K562 (cell line): Measurements from ENCODE around the gene OXSR1. TPM values are rescaled to one million over a fixed set of nuclear protein-coding genes. Genes with fewer than 3 reads are reported as not detected.

Source experiments
- ATAC-seq: fragments of 200-7000 bp; cut with Tn5 transposase; 3 replicates; pipeline ENCODE4 v1.9.1; 2020; ENCODE audit warnings: moderate library complexity
- BruUV-seq: library from RNA; stranded (reverse); fragments of 400-500 nt; replicated peaks from 2 replicates; lab custom pipeline; 2021; lab: Mats Ljungman, UMichigan
- CTCF ChIA-PET: fragments of 300-600 bp; formaldehyde crosslinking; extraction: SDS; loops from one replicate; lab custom pipeline; 2021; ENCODE audit warnings: low intra/inter-chr PET ratio; lab: Yijun Ruan, JAX
- POLR2A ChIA-PET: fragments of 300-600, 350-650 bp; sonication (Branson Sonifier 250); formaldehyde crosslinking; extraction: SDS; loops from one replicate; lab custom pipeline; 2021; ENCODE audit warnings: antibody characterized with exemption, inconsistent platforms; lab: Yijun Ruan, JAX
- DNase-seq, 4 experiments: peaks; one replicate each; pipeline versions ENCODE4 v3.0.0 to v3.0.0-alpha.2; 2011 to 2018; ENCODE audit warnings: low spot score in 3 of 4, mixed read lengths in 3 of 4; ENCODE audit errors: extremely low read depth in 1 of 4
- FAIRE-seq: peaks from 2 replicates; lab custom pipeline; 2011; peaks lifted over from hg19 to GRCh38; lab: Jason Lieb, UNC
- H2AFZ ChIP-seq: 2 replicates; pipeline ENCODE4 v1.6.0; 2011; ENCODE audit warnings: low read depth, low read length, control low read depth, inconsistent platforms
- H3K27ac ChIP-seq: fragments of 200-600 bp; 3 replicates; pipeline ENCODE4 v1.8.0; 2011; ENCODE audit warnings: low read depth, mild to moderate bottlenecking, control low read depth, inconsistent platforms, low read length, moderate library complexity, mixed read lengths; ENCODE audit errors: extremely low read depth
- H3K27me3 ChIP-seq, 2 experiments: fragments of 300-600 bp in 1 of 2; 2 replicates in 1 of 2; 3 replicates in 1 of 2; pipeline versions ENCODE4 v1.6.0 to v1.8.0; 2011; ENCODE audit warnings: inconsistent platforms in 2 of 2, low read length in 2 of 2, mild to moderate bottlenecking in 1 of 2, mixed read lengths in 1 of 2, moderate library complexity in 1 of 2; ENCODE audit not compliant: control insufficient read depth in 2 of 2, insufficient read depth in 2 of 2
- H3K36me3 ChIP-seq: fragments of 300-600 bp; 3 replicates; pipeline ENCODE4 v1.8.0; 2011; ENCODE audit warnings: mild to moderate bottlenecking, low read length, inconsistent platforms; ENCODE audit not compliant: control insufficient read depth, insufficient read depth
- H3K4me1 ChIP-seq, 2 experiments: fragments of 200-600 bp in 1 of 2; replicated peaks in 1 of 2; 2 replicates in 1 of 2; 3 replicates in 1 of 2; pipeline versions ENCODE4 v1.5.1 to v1.8.0; 2011; ENCODE audit warnings: inconsistent platforms in 2 of 2, low read length in 2 of 2, mild to moderate bottlenecking in 1 of 2, mixed read lengths in 1 of 2, moderate library complexity in 1 of 2; ENCODE audit not compliant: control insufficient read depth in 2 of 2, insufficient read depth in 2 of 2
- H3K4me2 ChIP-seq: 2 replicates; pipeline ENCODE4 v1.6.1; 2011; ENCODE audit warnings: low read length, control low read depth, inconsistent platforms, mixed read lengths; ENCODE audit not compliant: insufficient read depth
- H3K4me3 ChIP-seq: fragments of 200-600 bp; sonication (generic), shearing (Covaris generic); 2 replicates; pipeline ENCODE4 v1.5.1; 2016; ENCODE audit warnings: control low read depth, inconsistent platforms
- H3K79me2 ChIP-seq: fragments of 200-600 bp; 3 replicates; pipeline ENCODE4 v1.8.0; 2011; ENCODE audit warnings: low read length, inconsistent platforms; ENCODE audit not compliant: control insufficient read depth, insufficient read depth
- H3K9ac ChIP-seq, 2 experiments: 2 replicates each; pipeline versions ENCODE4 v1.6.0 to v1.6.1; 2011; ENCODE audit warnings: low read depth in 2 of 2, low read length in 2 of 2, control low read depth in 1 of 2, inconsistent platforms in 1 of 2, mild to moderate bottlenecking in 1 of 2, mixed read lengths in 1 of 2; ENCODE audit not compliant: insufficient read depth in 1 of 2
- H3K9me1 ChIP-seq: one replicate; pipeline ENCODE4 v1.6.0; 2011; ENCODE audit warnings: inconsistent platforms, mild to moderate bottlenecking, low read length, moderate library complexity; ENCODE audit not compliant: control insufficient read depth, insufficient read depth
- H3K9me3 ChIP-seq: replicated peaks from 2 replicates; pipeline ENCODE4 v1.5.1; 2011; ENCODE audit warnings: low read depth, low read length, inconsistent platforms; ENCODE audit not compliant: control insufficient read depth, insufficient read depth
- H4K20me1 ChIP-seq: replicated peaks from 2 replicates; pipeline ENCODE4 v1.6.1; 2011; ENCODE audit warnings: low read length, inconsistent platforms, mixed read lengths; ENCODE audit not compliant: control insufficient read depth, insufficient read depth
- ADNP ChIP-seq: fragments of 200-800 bp; sonication (Bioruptor generic); IDR thresholded peaks from 2 replicates; pipeline ENCODE4 v1.6.1; 2016; ENCODE audit warnings: missing genetic modification characterization, missing compliant biosample characterization
- CHAMP1 ChIP-seq: fragments of 450-650 bp; IDR thresholded peaks from 2 replicates; pipeline ENCODE4 v1.6.1; 2016; ENCODE audit warnings: mild to moderate bottlenecking
- ETS2 ChIP-seq: IDR thresholded peaks from 2 replicates; pipeline ENCODE4 v1.6.1; 2016; ENCODE audit warnings: borderline replicate concordance, missing genetic modification characterization, mild to moderate bottlenecking, moderate library complexity, missing compliant biosample characterization; ENCODE audit not compliant: poor library complexity, severe bottlenecking
- HDAC6 ChIP-seq: IDR thresholded peaks from 2 replicates; pipeline ENCODE4 v1.6.1; 2012; ENCODE audit warnings: low read depth, mild to moderate bottlenecking, control low read depth, inconsistent platforms, low read length, moderate library complexity
- IFI16 ChIP-seq: fragments of 250-450 bp; sonication (Bioruptor Pico); IDR thresholded peaks from 2 replicates; pipeline ENCODE4 v2.1.2; 2022; ENCODE audit warnings: mild to moderate bottlenecking, inconsistent platforms
- SRSF9 ChIP-seq: fragments of 200-400 bp; formaldehyde crosslinking; IDR thresholded peaks from 2 replicates; pipeline ENCODE4 v1.6.1; 2017; ENCODE audit warnings: low read depth, low read length, borderline replicate concordance
- TCF7 ChIP-seq: sonication (generic); IDR thresholded peaks from 2 replicates; pipeline ENCODE4 v1.6.1; 2016; ENCODE audit warnings: antibody characterized with exemption, borderline replicate concordance
- TEAD2 ChIP-seq: fragments of 450-650 bp; IDR thresholded peaks from 2 replicates; pipeline ENCODE4 v1.6.1; 2016; ENCODE audit warnings: missing genetic modification characterization, control low read depth, missing compliant biosample characterization
- XRCC5 ChIP-seq: fragments of 200-400 bp; formaldehyde crosslinking; IDR thresholded peaks from 2 replicates; pipeline ENCODE4 v1.6.1; 2017; ENCODE audit warnings: low read depth, mild to moderate bottlenecking, low read length
- ZNF561 ChIP-seq: fragments of 450-650 bp; formaldehyde crosslinking; conservative IDR thresholded peaks from 2 replicates; pipeline ENCODE4 v1.4.0; 2020; ENCODE audit warnings: mild to moderate bottlenecking, moderate library complexity
- whole genome bisulfite sequencing: fragments of 100-300 bp; shearing (Covaris generic); methylation state at CpG from one replicate; pipeline ENCODE4 v1.1.6; 2016; ENCODE audit warnings: low coverage, mixed read lengths; ENCODE audit not compliant: insufficient coverage; ENCODE audit errors: missing lambda C conversion rate; 5-methylcytosine and 5-hydroxymethylcytosine counted together
- in situ Hi-C: fragments of 300-500 bp; cut with MboI; formaldehyde crosslinking; loops from 4 replicates; pipeline ENCODE4 v1.15.0; 2018; ENCODE audit warnings: inconsistent platforms, mixed read lengths
- intact Hi-C: fragments of 100-400 bp; cut with micrococcal nuclease; formaldehyde crosslinking; loops from 2 replicates; pipeline ENCODE4 v1.14.2; 2022
- polyA plus RNA-seq, 8 experiments: library from polyadenylated mRNA; depleted of rRNA in 4 of 8; stranded (reverse) in 5 of 8; unstranded in 3 of 8; fragments of >200 nt; fragmentation: Nextera tagmentation in 2 of 8; fragmentation: Illumina TruSeq in 1 of 8; extraction: Ambion mirVana in 2 of 8; extraction: Trizol in 1 of 8; gene quantifications; 2 replicates each; pipeline versions ENCODE4 v1.2.1 to v1.2.3, GENCODE V29; 2011 to 2014; ENCODE audit warnings: inconsistent platforms in 1 of 8, missing spikeins in 1 of 8
- total RNA-seq, 7 experiments: library from RNA; depleted of rRNA in 6 of 7; stranded (reverse); fragments of >200 nt in 6 of 7; fragmentation: Illumina TruSeq in 2 of 7; extraction: Trizol in 2 of 7; gene quantifications; 2 replicates each; pipeline versions ENCODE4 v1.2.1 to v1.2.3, GENCODE V29; 2011 to 2021; ENCODE audit warnings: low replicate concordance in 1 of 7

Gene OXSR1
- total and polyA plus RNA-seq, 9 of the 15 experiments (the other 6 are each of a cell fraction or from before 2014, with no cell fraction given): 15.7 to 87.6 (median 48.7) TPM

GRCh38 chr3:38127611-38128302, 37.6 kb upstream of the OXSR1 start:
- BruUV-seq: no TSS peak
- Histone ChIP-seq H3K4me2 (no peak overlapping the region), H2AFZ (no peak overlapping the region), H3K9me1 (no peaks in the 10 kb centered on the region), H3K9me3 (no peaks in the 10 kb centered on the region), H3K36me3 (peaks cover 96% of the 10 kb centered on the region), H3K27me3 (no peaks in the 10 kb centered on the region), H4K20me1 (peaks cover 4% of the 10 kb centered on the region), H3K9ac (no peak overlapping the region), H3K4me1 (no peaks in the 10 kb centered on the region), H3K4me3 (no peak overlapping the region), H3K79me2 (no peaks in the 10 kb centered on the region), H3K27ac (no peak overlapping the region)
- intact Hi-C loops: no loop called here
- TF ChIP-seq SRSF9 (no peak), IFI16 (CRISPR knock-in tag) (no peak), ETS2 (no peak), ZNF561 (CRISPR knock-in tag) (no peak), XRCC5 (no peak), HDAC6 (no peak), TCF7 (no peak), TEAD2 (tag) (no peak), ADNP (no peak), CHAMP1 (no peak)
- DNase-seq (no peak), FAIRE-seq (no peak), ATAC-seq (no peak)
- in situ Hi-C loops: no loop called here
- ChIA-PET POLR2A (interaction anchor here (0.7 to 1.8 kb wide), 5 partner anchors 10 to 219 kb away, joined by 3 to 5 read pairs (median 3); partner anchors contain the start of genes ACAA1 and XYLB), CTCF (no interaction called here)
- 93% methylated on average over 4 of the region's 4 CpGs for WGBS
